ENCODE data around the gene CNOT4.

DNA sequence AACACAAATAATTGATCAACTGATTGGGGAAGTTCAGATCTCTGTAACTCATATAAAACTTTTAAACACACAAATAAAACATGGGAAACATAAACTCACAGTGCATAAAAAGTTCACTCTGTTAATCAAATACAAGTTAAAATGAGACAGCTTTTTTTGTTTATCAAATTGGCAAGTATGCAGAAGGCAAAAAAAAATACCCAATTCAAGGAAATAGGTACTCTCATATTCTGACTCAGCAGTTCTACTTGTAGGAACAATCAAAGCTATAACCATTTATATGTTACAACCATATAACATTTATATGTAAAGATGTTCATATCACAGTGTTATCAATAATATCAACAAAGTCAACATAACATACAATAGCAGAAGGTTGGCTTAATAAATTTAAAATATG is 102.0 kb downstream of the CNOT4 start:
- no peak for TF ChIP-seq POLR2AphosphoS5 (IDR thresholded peaks at IDR 0.05; ENCODE audit: borderline replicate concordance, low read depth, low read length)
- TF ChIP-seq EZH2 (IDR thresholded peaks at IDR 0.05): no peak
- TF ChIP-seq FOXP2 (optimal IDR thresholded peaks at IDR 0.05; ENCODE audit: control extremely low read depth, extremely low read length, insufficient read depth): no peak

Data from SK-N-MC (cell line).